HepG2 (cell line): ENCODE data around the gene CDC20. TPM values are rescaled to one million over a fixed set of nuclear protein-coding genes. Genes with fewer than 3 reads are reported as not detected.

Experiments
- CAMTA2 ChIP-seq: sonication (generic); formaldehyde crosslinking; IDR thresholded peaks from 2 replicates; pipeline ENCODE4 v1.4.0; 2020; ENCODE audit warnings: mild to moderate bottlenecking, missing genetic modification reagents, borderline replicate concordance
- EP300 ChIP-seq, 3 experiments: sonication (generic) in 1 of 3; formaldehyde crosslinking in 1 of 3; IDR thresholded peaks; 2 replicates each; pipeline versions ENCODE4 v1.5.1 to v1.6.1; 2011 to 2020; ENCODE audit warnings: low read depth in 2 of 3, low read length in 2 of 3, borderline replicate concordance in 1 of 3, improper control_type of control experiment in 1 of 3, mild to moderate bottlenecking in 1 of 3, missing genetic modification reagents in 1 of 3, moderate library complexity in 1 of 3
- GZF1 ChIP-seq: sonication (generic); formaldehyde crosslinking; IDR thresholded peaks from 2 replicates; pipeline ENCODE4 v1.5.1; 2020; ENCODE audit warnings: mild to moderate bottlenecking, missing genetic modification reagents
- HDAC6 ChIP-seq: fragments of 200-600 bp; sonication (generic); IDR thresholded peaks from 2 replicates; pipeline ENCODE4 v1.7.0; 2017; ENCODE audit warnings: mild to moderate bottlenecking, antibody characterized with exemption, low read length, low read depth
- HOXA3 ChIP-seq: sonication (generic); formaldehyde crosslinking; IDR thresholded peaks from 2 replicates; pipeline ENCODE4 v1.5.0; 2020; ENCODE audit warnings: missing genetic modification reagents
- PHF8 ChIP-seq: sonication (generic); formaldehyde crosslinking; IDR thresholded peaks from 2 replicates; pipeline ENCODE4 v1.5.0; 2020; ENCODE audit warnings: missing genetic modification reagents
- SATB2 ChIP-seq: sonication (generic); formaldehyde crosslinking; IDR thresholded peaks from 2 replicates; pipeline ENCODE4 v1.5.0; 2020; ENCODE audit warnings: missing genetic modification reagents
- ZFP62 ChIP-seq: sonication (generic); formaldehyde crosslinking; IDR thresholded peaks from 2 replicates; pipeline ENCODE4 v1.4.0; 2020; ENCODE audit warnings: missing genetic modification reagents
- ZFP90 ChIP-seq: sonication (generic); formaldehyde crosslinking; IDR thresholded peaks from 2 replicates; pipeline ENCODE4 v1.8.0; 2022; ENCODE audit warnings: missing genetic modification reagents, mild to moderate bottlenecking, inconsistent platforms, borderline replicate concordance
- ZNF333 ChIP-seq: sonication (generic); formaldehyde crosslinking; IDR thresholded peaks from 2 replicates; pipeline ENCODE4 v1.4.0; 2020; ENCODE audit warnings: mild to moderate bottlenecking, missing genetic modification reagents, borderline replicate concordance
- ZNF34 ChIP-seq: sonication (generic); formaldehyde crosslinking; IDR thresholded peaks from 2 replicates; pipeline ENCODE4 v1.4.0; 2020; ENCODE audit warnings: mild to moderate bottlenecking, missing genetic modification reagents, borderline replicate concordance
- ZNF629 ChIP-seq: sonication (generic); formaldehyde crosslinking; conservative IDR thresholded peaks from 2 replicates; pipeline ENCODE4 v1.5.0; 2020; ENCODE audit warnings: missing genetic modification reagents
- polyA plus RNA-seq, 8 experiments: library from polyadenylated mRNA; depleted of rRNA in 3 of 8; stranded (reverse) in 7 of 8; unstranded in 1 of 8; fragments of >200 nt; fragmentation: Illumina TruSeq in 4 of 8; extraction: Trizol in 4 of 8; gene quantifications; 2 replicates each; pipeline versions ENCODE4 v1.2.1 to v1.2.3, GENCODE V29; 2011 to 2016; ENCODE audit warnings: low read depth in 4 of 8, missing spikeins in 1 of 8, mixed read lengths in 1 of 8; ENCODE audit not compliant: insufficient read depth in 1 of 8
- total RNA-seq, 5 experiments: library from RNA; depleted of rRNA; stranded (reverse); fragments of >200 nt; fragmentation: Illumina TruSeq; extraction: Trizol; gene quantifications; 2 replicates each; pipeline ENCODE4 v1.2.3, GENCODE V29; 2016; ENCODE audit warnings: low read depth in 1 of 5
- TF ChIP-seq, protein P1 (sequence below): sonication (generic); formaldehyde crosslinking; IDR thresholded peaks from 2 replicates; pipeline ENCODE4 v1.4.0; 2020; ENCODE audit warnings: mild to moderate bottlenecking, missing genetic modification reagents
- TF ChIP-seq, protein P2 (sequence below): sonication (generic); formaldehyde crosslinking; IDR thresholded peaks from 2 replicates; pipeline ENCODE4 v1.8.1; 2023; ENCODE audit warnings: mild to moderate bottlenecking, missing genetic modification reagents
- TF ChIP-seq, protein P3 (sequence below): sonication (generic); formaldehyde crosslinking; IDR thresholded peaks from 2 replicates; pipeline ENCODE4 v1.4.0; 2020; ENCODE audit warnings: missing genetic modification reagents
- TF ChIP-seq, protein P4 (sequence below): sonication (generic); formaldehyde crosslinking; IDR thresholded peaks from 2 replicates; pipeline ENCODE4 v1.4.0; 2020; ENCODE audit warnings: missing genetic modification reagents, borderline replicate concordance

The CDC20 gene
- total and polyA plus RNA-seq, 2 of the 13 experiments (the other 11 are each of a cell fraction or from before 2014, with no cell fraction given): 57.9 to 90.0 TPM

DNA sequence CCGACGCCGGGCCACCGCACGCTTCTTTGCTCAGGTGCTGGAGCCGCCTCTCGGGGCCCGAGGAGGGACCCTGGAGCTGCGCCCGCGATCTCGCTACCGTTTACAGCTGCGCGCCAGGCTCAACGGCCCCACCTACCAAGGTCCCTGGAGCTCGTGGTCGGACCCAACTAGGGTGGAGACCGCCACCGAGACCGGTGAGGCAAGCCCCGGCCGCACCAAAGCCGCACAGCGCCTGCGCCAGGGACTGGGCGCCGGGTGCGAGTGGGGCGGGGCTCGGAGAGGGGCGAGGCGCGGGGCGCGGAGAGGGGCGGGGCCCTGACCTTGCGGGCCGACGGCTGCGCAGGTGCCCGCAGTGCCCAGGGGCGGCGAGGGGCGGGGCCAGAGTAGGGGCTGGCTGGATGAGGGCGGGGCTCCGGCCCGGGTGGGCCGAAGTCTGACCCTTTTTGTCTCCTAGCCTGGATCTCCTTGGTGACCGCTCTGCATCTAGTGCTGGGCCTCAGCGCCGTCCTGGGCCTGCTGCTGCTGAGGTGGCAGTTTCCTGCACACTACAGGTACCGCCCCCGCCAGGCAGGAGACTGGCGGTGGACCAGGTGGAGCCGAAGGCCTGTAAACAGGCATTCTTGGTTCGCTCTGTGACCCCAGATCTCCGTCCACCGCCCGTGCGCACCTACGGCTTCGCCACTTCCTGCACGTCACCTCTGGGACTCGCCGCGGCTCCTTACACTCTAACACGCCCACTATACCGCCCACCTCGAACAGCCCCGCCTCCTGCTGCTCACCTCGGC, 9.8 kb upstream of the CDC20 start (continued):
- TF ChIP-seq, protein P1, sequence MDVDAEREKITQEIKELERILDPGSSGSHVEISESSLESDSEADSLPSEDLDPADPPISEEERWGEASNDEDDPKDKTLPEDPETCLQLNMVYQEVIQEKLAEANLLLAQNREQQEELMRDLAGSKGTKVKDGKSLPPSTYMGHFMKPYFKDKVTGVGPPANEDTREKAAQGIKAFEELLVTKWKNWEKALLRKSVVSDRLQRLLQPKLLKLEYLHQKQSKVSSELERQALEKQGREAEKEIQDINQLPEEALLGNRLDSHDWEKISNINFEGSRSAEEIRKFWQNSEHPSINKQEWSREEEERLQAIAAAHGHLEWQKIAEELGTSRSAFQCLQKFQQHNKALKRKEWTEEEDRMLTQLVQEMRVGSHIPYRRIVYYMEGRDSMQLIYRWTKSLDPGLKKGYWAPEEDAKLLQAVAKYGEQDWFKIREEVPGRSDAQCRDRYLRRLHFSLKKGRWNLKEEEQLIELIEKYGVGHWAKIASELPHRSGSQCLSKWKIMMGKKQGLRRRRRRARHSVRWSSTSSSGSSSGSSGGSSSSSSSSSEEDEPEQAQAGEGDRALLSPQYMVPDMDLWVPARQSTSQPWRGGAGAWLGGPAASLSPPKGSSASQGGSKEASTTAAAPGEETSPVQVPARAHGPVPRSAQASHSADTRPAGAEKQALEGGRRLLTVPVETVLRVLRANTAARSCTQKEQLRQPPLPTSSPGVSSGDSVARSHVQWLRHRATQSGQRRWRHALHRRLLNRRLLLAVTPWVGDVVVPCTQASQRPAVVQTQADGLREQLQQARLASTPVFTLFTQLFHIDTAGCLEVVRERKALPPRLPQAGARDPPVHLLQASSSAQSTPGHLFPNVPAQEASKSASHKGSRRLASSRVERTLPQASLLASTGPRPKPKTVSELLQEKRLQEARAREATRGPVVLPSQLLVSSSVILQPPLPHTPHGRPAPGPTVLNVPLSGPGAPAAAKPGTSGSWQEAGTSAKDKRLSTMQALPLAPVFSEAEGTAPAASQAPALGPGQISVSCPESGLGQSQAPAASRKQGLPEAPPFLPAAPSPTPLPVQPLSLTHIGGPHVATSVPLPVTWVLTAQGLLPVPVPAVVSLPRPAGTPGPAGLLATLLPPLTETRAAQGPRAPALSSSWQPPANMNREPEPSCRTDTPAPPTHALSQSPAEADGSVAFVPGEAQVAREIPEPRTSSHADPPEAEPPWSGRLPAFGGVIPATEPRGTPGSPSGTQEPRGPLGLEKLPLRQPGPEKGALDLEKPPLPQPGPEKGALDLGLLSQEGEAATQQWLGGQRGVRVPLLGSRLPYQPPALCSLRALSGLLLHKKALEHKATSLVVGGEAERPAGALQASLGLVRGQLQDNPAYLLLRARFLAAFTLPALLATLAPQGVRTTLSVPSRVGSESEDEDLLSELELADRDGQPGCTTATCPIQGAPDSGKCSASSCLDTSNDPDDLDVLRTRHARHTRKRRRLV (CRISPR knock-in tag): peak; percentile 66; the same call in 1 of the 2 replicates
- no peak; the same call in 1 of the 2 replicates for TF ChIP-seq ZNF333 (CRISPR knock-in tag)
- TF ChIP-seq ZNF629 (CRISPR knock-in tag): peak; percentile 46; the same call in 1 of the 2 replicates
- TF ChIP-seq ZNF34 (CRISPR knock-in tag): peak; percentile 53; the same call in 1 of the 2 replicates
- no peak for TF ChIP-seq HDAC6
- TF ChIP-seq, protein P2, sequence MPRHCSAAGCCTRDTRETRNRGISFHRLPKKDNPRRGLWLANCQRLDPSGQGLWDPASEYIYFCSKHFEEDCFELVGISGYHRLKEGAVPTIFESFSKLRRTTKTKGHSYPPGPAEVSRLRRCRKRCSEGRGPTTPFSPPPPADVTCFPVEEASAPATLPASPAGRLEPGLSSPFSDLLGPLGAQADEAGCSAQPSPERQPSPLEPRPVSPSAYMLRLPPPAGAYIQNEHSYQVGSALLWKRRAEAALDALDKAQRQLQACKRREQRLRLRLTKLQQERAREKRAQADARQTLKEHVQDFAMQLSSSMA (CRISPR knock-in tag): peak; percentile 77
- TF ChIP-seq PHF8: peak; percentile 94
- peak; percentile 25 for TF ChIP-seq ZFP90 (CRISPR knock-in tag)
- TF ChIP-seq, protein P3, sequence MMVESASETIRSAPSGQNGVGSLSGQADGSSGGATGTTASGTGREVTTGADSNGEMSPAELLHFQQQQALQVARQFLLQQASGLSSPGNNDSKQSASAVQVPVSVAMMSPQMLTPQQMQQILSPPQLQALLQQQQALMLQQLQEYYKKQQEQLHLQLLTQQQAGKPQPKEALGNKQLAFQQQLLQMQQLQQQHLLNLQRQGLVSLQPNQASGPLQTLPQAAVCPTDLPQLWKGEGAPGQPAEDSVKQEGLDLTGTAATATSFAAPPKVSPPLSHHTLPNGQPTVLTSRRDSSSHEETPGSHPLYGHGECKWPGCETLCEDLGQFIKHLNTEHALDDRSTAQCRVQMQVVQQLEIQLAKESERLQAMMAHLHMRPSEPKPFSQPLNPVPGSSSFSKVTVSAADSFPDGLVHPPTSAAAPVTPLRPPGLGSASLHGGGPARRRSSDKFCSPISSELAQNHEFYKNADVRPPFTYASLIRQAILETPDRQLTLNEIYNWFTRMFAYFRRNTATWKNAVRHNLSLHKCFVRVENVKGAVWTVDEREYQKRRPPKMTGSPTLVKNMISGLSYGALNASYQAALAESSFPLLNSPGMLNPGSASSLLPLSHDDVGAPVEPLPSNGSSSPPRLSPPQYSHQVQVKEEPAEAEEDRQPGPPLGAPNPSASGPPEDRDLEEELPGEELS (CRISPR knock-in tag): no peak; the same call in 1 of the 2 replicates
- TF ChIP-seq, protein P4, sequence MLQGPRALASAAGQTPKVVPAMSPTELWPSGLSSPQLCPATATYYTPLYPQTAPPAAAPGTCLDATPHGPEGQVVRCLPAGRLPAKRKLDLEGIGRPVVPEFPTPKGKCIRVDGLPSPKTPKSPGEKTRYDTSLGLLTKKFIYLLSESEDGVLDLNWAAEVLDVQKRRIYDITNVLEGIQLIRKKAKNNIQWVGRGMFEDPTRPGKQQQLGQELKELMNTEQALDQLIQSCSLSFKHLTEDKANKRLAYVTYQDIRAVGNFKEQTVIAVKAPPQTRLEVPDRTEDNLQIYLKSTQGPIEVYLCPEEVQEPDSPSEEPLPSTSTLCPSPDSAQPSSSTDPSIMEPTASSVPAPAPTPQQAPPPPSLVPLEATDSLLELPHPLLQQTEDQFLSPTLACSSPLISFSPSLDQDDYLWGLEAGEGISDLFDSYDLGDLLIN: peak; percentile 72; the same call in 1 of the 2 replicates
- 0 out of 4 replicates have a peak, but pooled peaks of 1 of the 2 experiments have one; percentile 5 for TF ChIP-seq EP300 (IDR thresholded peaks at IDR 0.05; ENCODE audit: low read depth in 2 of 2, low read length in 2 of 2)
- TF ChIP-seq EP300 (CRISPR knock-in tag; IDR thresholded peaks at IDR 0.05; ENCODE audit: borderline replicate concordance): no peak
- no peak; the same call in none of the 2 replicates for TF ChIP-seq HOXA3 (CRISPR knock-in tag)
- TF ChIP-seq SATB2 (CRISPR knock-in tag): peak; percentile 62; the same call in 1 of the 2 replicates
- peak; percentile 45; the same call in 1 of the 2 replicates for TF ChIP-seq GZF1 (CRISPR knock-in tag)
- no peak for TF ChIP-seq CAMTA2 (CRISPR knock-in tag)
- TF ChIP-seq ZFP62 (CRISPR knock-in tag): no peak
